CD4-positive, alpha-beta T cell treated with Interleukin-6 for 4 hours (primary cell): ENCODE results near the gene SLC25A11.

ENCODE experiments used
- DNase-seq: peaks from one replicate; pipeline ENCODE4 v3.0.0-alpha.2; 2020; ENCODE audit warnings: mixed read lengths

Gene SLC25A11

GRCh38 chr17:4939796-4940554, at the start of gene SLC25A11, which contains the start of gene RNF167:
SLC25A11 (minus strand) TSS chr17:4940046; CDS start chr17:4939910, 136 bp downstream.
RNF167 (plus strand) TSS chr17:4940268; CDS start chr17:4940910, 642 bp downstream.
- peak; percentile 95 for DNase-seq

GRCh38 chr17:4987767-4988567, 48.1 kb upstream of the SLC25A11 start:
- no peak for DNase-seq

- DNase-seq: peak; percentile 92
Measured at GRCh38 chr17:4986951-4987766, 47.3 kb upstream of the SLC25A11 start, which contains the start of gene CAMTA2. CAMTA2 (minus strand) TSS chr17:4987675; CDS start chr17:4986222, 1,453 bp downstream.

- DNase-seq: no peak
Measured at GRCh38 chr17:4986403-4986802, 46.6 kb upstream of the SLC25A11 start.

GRCh38 chr17:4982305-4982704, 42.5 kb upstream of the SLC25A11 start:
- no peak for DNase-seq

- peak; percentile 65 for DNase-seq
Measured at GRCh38 chr17:4980644-4981216, 40.9 kb upstream of the SLC25A11 start.

GRCh38 chr17:4978726-4979125, 38.9 kb upstream of the SLC25A11 start:
- no peak for DNase-seq

- DNase-seq: no peak
Measured at GRCh38 chr17:4974115-4974670, 34.3 kb upstream of the SLC25A11 start.

GRCh38 chr17:4973256-4974114, 33.6 kb upstream of the SLC25A11 start:
- no peak for DNase-seq

- DNase-seq: no peak
Measured at GRCh38 chr17:4972752-4973151, 32.9 kb upstream of the SLC25A11 start.

- no peak for DNase-seq
Measured at GRCh38 chr17:4972322-4972721, 32.5 kb upstream of the SLC25A11 start.

- DNase-seq: no peak
Measured at GRCh38 chr17:4971826-4972225, 32.0 kb upstream of the SLC25A11 start.

- DNase-seq: no peak
Measured at GRCh38 chr17:4970273-4970672, 30.4 kb upstream of the SLC25A11 start.

GRCh38 chr17:4969551-4970173, 29.8 kb upstream of the SLC25A11 start:
- DNase-seq: no peak

- DNase-seq: no peak
Measured at GRCh38 chr17:4969047-4969550, 29.3 kb upstream of the SLC25A11 start.

GRCh38 chr17:4968486-4969046, 28.7 kb upstream of the SLC25A11 start:
- DNase-seq: no peak

- DNase-seq: peak; percentile 93
Measured at GRCh38 chr17:4967539-4968485, 28.0 kb upstream of the SLC25A11 start, which contains the start of gene SPAG7. SPAG7 (minus strand) TSS chr17:4967817; CDS start chr17:4967804, 13 bp downstream.

- DNase-seq: peak; percentile 96
Measured at GRCh38 chr17:4966844-4967538, 27.1 kb upstream of the SLC25A11 start.
